Naive thymus-derived CD4-positive, alpha-beta T cell (primary cell): Measurements from ENCODE around the gene GPR75. TPM values are rescaled to one million over a fixed set of nuclear protein-coding genes. Genes with fewer than 3 reads are reported as not detected.

Experiments
- ATAC-seq: fragments of 150-1000 bp; cut with Tn5 transposase; 2 replicates; pipeline ENCODE4 v1.10.0; 2021; ENCODE audit warnings: mild to moderate bottlenecking, moderate library complexity
- CTCF ChIA-PET: fragments of 350-600 bp; sonication (Branson Sonifier 250); formaldehyde crosslinking; loops from one replicate; lab custom pipeline; 2021; ENCODE audit warnings: antibody characterized with exemption; lab: Charles Lee
- POLR2A ChIA-PET: fragments of 350-600 bp; sonication (Branson Sonifier 250); formaldehyde crosslinking; loops from one replicate; lab custom pipeline; 2021; ENCODE audit warnings: antibody characterized with exemption, inconsistent platforms; lab: Charles Lee
- DNase-seq, 9 donors: peaks; one replicate each; pipeline versions ENCODE4 v3.0.0 to v3.0.0-alpha.2; 2020 to 2022; ENCODE audit warnings: mixed read lengths in 1 of 9
- H3K27ac ChIP-seq: one replicate; pipeline ENCODE4 v1.7.0; 2013; ENCODE audit warnings: mild to moderate bottlenecking, low read depth, low read length, moderate library complexity
- H3K27me3 ChIP-seq, 2 donors: one replicate each; pipeline ENCODE4 v1.7.0; 2013; ENCODE audit warnings: low read length in 2 of 2, mild to moderate bottlenecking in 2 of 2, moderate library complexity in 2 of 2; ENCODE audit not compliant: control insufficient read depth in 2 of 2, insufficient read depth in 2 of 2
- H3K36me3 ChIP-seq, 3 experiments: 1 replicate in 2 of 3; 2 replicates in 1 of 3; pipeline ENCODE4 v1.7.0; 2013; ENCODE audit warnings: low read length in 3 of 3, mild to moderate bottlenecking in 3 of 3, moderate library complexity in 1 of 3; ENCODE audit not compliant: insufficient read depth in 3 of 3, control insufficient read depth in 2 of 3
- H3K4me1 ChIP-seq, 2 donors: one replicate each; pipeline ENCODE4 v1.7.0; 2013; ENCODE audit warnings: low read length in 2 of 2, mild to moderate bottlenecking in 2 of 2, moderate library complexity in 1 of 2; ENCODE audit not compliant: control insufficient read depth in 2 of 2, insufficient read depth in 2 of 2
- H3K4me3 ChIP-seq: 2 replicates; pipeline ENCODE4 v1.7.0; 2013; ENCODE audit warnings: mild to moderate bottlenecking, low read length
- H3K9me3 ChIP-seq, 3 experiments: 1 replicate in 2 of 3; 2 replicates in 1 of 3; pipeline ENCODE4 v1.7.0; 2013; ENCODE audit warnings: low read length in 3 of 3; ENCODE audit not compliant: control insufficient read depth in 2 of 3
- H3K27ac Mint-ChIP-seq, 9 donors: one replicate each; pipeline ENCODE4 v1.8.0; 2020 to 2022; ENCODE audit warnings: mixed read lengths in 9 of 9, mild to moderate bottlenecking in 8 of 9, moderate library complexity in 5 of 9, inconsistent platforms in 2 of 9
- H3K27me3 Mint-ChIP-seq, 5 donors: one replicate each; pipeline ENCODE4 v1.8.0; 2021 to 2022; ENCODE audit warnings: mixed read lengths in 5 of 5, mild to moderate bottlenecking in 1 of 5
- H3K36me3 Mint-ChIP-seq, 5 donors: one replicate each; pipeline ENCODE4 v1.8.0; 2020 to 2022; ENCODE audit warnings: mixed read lengths in 5 of 5, mild to moderate bottlenecking in 3 of 5, inconsistent platforms in 1 of 5
- H3K4me1 Mint-ChIP-seq, 7 donors: one replicate each; pipeline ENCODE4 v1.8.0; 2020 to 2022; ENCODE audit warnings: mixed read lengths in 7 of 7, mild to moderate bottlenecking in 3 of 7, inconsistent platforms in 1 of 7
- H3K4me3 Mint-ChIP-seq, 10 donors: one replicate each; pipeline ENCODE4 v1.8.0; 2020 to 2022; ENCODE audit warnings: mild to moderate bottlenecking in 10 of 10, mixed read lengths in 10 of 10, moderate library complexity in 6 of 10, inconsistent platforms in 2 of 10
- H3K9me3 Mint-ChIP-seq, 11 donors: one replicate each; pipeline ENCODE4 v1.8.0; 2020 to 2022; ENCODE audit warnings: mixed read lengths in 11 of 11, mild to moderate bottlenecking in 4 of 11, inconsistent platforms in 1 of 11, moderate library complexity in 1 of 11
- intact Hi-C, 2 donors: fragments of 100-400 bp; cut with micrococcal nuclease; formaldehyde crosslinking; loops; one replicate each; pipeline ENCODE4 v1.15.1; 2023
- polyA plus RNA-seq, 2 donors: library from polyadenylated mRNA; unstranded; fragments of 300-500 nt; fragmentation: Illumina TruSeq; gene quantifications; one replicate each; pipeline ENCODE4 v1.2.3, GENCODE V29; 2021
- total RNA-seq, 6 experiments: library from RNA in 5 of 6; stranded (reverse) in 5 of 6; gene quantifications; 1 replicate in 5 of 6; 2 replicates in 1 of 6; pipeline ENCODE4 v1.2.3 and lab custom pipeline; 2021 to 2026

GPR75 gene
- total and polyA plus RNA-seq, 7 experiments from 2014 or later = 0.12 to 5.0 (median 3.1) TPM; not detected in 1

- H3K4me3 Mint-ChIP-seq = no peak overlapping the region
- CTCF ChIA-PET = no interaction called here
- Histone ChIP-seq H3K27ac (no peak overlapping the region), H3K9me3 (no peaks in the 10 kb centered on the region), H3K27me3 (no peaks in the 10 kb centered on the region), H3K36me3 (peaks cover 0 to 32% (median 7%) of the 10 kb centered on the region in 3 experiments), H3K4me1 (no peaks in the 10 kb centered on the region), H3K4me3 (no peak overlapping the region)
- no peak overlapping the region for H3K27ac Mint-ChIP-seq
- H3K36me3 Mint-ChIP-seq = peaks cover 4 to 25% (median 14%) of the 10 kb centered on the region in 5 donors
- no peaks in the 10 kb centered on the region for H3K27me3 Mint-ChIP-seq
- no peaks in the 10 kb centered on the region for H3K4me1 Mint-ChIP-seq
- no peaks in the 10 kb centered on the region for H3K9me3 Mint-ChIP-seq
- POLR2A ChIA-PET = no interaction called here
- intact Hi-C loops = no loop called here
- no peak for DNase-seq
- ATAC-seq = no peak
Measured at GRCh38 chr2:53820711-53821110, 39.1 kb downstream of the GPR75 start.

- peaks cover 4 to 37% (median 13%) of the 10 kb centered on the region in 3 experiments for H3K36me3 ChIP-seq
- no peaks in the 10 kb centered on the region for H3K4me1 Mint-ChIP-seq
Measured at GRCh38 chr2:53820048-53820447, 39.7 kb downstream of the GPR75 start.

DNA sequence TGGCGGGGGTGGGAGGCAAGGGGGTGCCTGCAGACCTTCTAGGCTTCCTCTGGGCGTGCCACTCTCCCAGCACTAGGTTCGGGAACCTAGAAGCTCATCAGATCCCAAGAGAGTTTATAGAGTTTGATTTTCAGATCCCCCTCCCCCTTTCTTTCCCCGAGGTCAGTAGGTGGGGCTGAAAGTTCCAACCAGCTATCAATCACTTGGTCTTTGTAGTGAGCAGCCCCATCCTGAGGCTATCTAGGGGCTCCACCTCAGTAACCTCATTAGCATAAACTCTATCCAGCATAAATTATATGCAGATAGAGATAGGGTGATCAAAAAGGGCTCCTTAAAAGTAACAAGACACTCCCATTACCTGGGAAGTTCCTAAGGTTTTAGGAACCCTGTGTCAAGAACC, 40.1 kb downstream of the GPR75 start:
- Mint-ChIP-seq H3K4me1 (no peaks in the 10 kb centered on the region), H3K4me3 (no peak overlapping the region), H3K27ac (no peak overlapping the region), H3K27me3 (no peaks in the 10 kb centered on the region), H3K9me3 (no peaks in the 10 kb centered on the region), H3K36me3 (peaks cover 4 to 33% (median 22%) of the 10 kb centered on the region in 5 donors)
- CTCF ChIA-PET = no interaction called here
- Histone ChIP-seq H3K9me3 (no peaks in the 10 kb centered on the region), H3K36me3 (peaks cover 4 to 37% (median 14%) of the 10 kb centered on the region in 3 experiments), H3K4me3 (no peak overlapping the region), H3K27me3 (no peaks in the 10 kb centered on the region), H3K4me1 (no peaks in the 10 kb centered on the region), H3K27ac (no peak overlapping the region)
- intact Hi-C loops = no loop called here
- DNase-seq = no peak
- ATAC-seq = no peak
- POLR2A ChIA-PET = no interaction called here

More at GRCh38 chr2:53820048-53820447, 39.7 kb downstream of the GPR75 start:
- ATAC-seq (no peak), DNase-seq (no peak)
- H3K4me3 Mint-ChIP-seq = no peak overlapping the region
- H3K9me3 Mint-ChIP-seq = no peaks in the 10 kb centered on the region
- Histone ChIP-seq H3K4me3 (no peak overlapping the region), H3K9me3 (no peaks in the 10 kb centered on the region), H3K4me1 (no peaks in the 10 kb centered on the region), H3K27ac (no peak overlapping the region), H3K27me3 (no peaks in the 10 kb centered on the region)
- no peaks in the 10 kb centered on the region for H3K27me3 Mint-ChIP-seq
- ChIA-PET CTCF (no interaction called here), POLR2A (no interaction called here)
- intact Hi-C loops = no loop called here
- H3K27ac Mint-ChIP-seq = no peak overlapping the region
- peaks cover 4 to 32% (median 20%) of the 10 kb centered on the region in 5 donors for H3K36me3 Mint-ChIP-seq

DNA sequence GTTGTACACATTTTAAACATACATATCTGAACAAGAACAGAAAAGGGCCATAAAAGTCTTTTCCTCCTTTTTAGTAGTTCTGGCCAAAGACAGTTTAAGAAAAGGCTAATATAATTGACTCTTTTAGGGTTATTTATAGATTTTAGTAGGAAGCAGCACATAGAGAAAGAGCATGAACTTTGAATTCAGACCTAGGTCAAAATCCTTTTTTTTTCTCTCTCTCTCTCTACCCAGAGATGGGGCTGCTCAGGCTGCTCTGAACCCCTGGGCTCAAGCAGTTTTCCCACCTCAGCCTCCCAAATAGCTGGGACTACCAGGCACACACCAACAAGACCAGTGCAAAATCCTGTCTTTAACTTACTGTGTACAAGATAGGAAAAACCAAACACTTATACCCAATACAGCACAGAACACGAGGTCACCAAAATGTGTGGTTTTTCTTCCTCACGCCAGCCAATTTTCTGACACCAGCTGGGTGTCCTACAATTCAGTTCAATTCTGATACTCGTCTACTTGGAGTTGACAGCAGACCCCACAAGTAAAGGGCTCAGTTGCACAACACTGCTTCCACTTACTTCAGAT, 40.8 kb downstream of the GPR75 start:
- Histone ChIP-seq H3K27ac (no peak overlapping the region), H3K9me3 (no peaks in the 10 kb centered on the region), H3K4me1 (no peaks in the 10 kb centered on the region), H3K27me3 (no peaks in the 10 kb centered on the region), H3K36me3 (peaks cover 4 to 37% (median 14%) of the 10 kb centered on the region in 3 experiments), H3K4me3 (no peak overlapping the region)
- DNase-seq = no peak
- H3K4me1 Mint-ChIP-seq = no peaks in the 10 kb centered on the region
- no peak overlapping the region for H3K4me3 Mint-ChIP-seq
- ChIA-PET POLR2A (no interaction called here), CTCF (no interaction called here)
- H3K27me3 Mint-ChIP-seq = no peaks in the 10 kb centered on the region
- H3K27ac Mint-ChIP-seq = peak overlapping the region in 2 of 9 donors; percentile 4 to 52
- H3K36me3 Mint-ChIP-seq = peaks cover 4 to 37% (median 24%) of the 10 kb centered on the region in 5 donors
- intact Hi-C loops = no loop called here
- H3K9me3 Mint-ChIP-seq = no peaks in the 10 kb centered on the region
- no peak for ATAC-seq

DNA sequence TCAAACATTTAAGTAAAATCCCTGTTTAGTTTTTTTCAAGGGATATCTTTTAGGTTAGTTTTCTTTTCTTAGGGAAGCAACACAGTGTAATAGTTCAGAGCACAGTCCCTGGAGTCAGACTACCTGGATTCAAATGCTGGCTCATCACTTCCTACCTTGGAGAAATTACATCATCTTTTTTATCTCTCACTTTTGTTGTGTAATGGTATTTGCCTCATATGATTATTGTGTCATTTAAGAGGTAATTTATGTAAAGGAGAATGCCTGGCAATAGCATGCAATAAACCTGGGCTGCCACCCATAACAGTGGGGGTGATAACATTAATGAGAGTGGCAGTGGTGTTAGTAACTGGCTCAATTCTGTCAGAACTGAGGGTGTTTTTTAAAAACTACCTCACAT, 46.6 kb downstream of the GPR75 start:
- ChIA-PET POLR2A (no interaction called here), CTCF (no interaction called here)
- intact Hi-C loops = no loop called here

DNA sequence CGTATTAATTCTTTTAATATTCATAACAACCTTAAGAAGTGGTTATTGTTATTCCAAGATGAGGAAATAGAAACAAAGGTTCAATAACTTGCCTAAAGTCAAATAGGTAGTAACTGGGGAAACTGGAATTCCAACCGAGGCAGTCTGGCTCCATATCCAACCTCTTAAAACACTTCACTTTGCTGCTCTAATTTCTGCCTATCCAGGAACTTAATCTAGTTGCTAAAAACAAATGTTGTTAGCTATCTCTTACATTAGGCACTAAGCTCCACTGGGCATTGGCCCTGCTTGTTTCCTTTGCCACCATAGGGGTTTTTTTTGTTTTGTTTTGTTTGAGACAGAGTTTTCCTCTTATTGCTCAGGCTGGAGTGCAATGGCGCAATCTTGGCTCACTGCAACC, 48.2 kb downstream of the GPR75 start:
- Histone ChIP-seq H3K27ac (no peak overlapping the region), H3K36me3 (peaks cover 31 to 63% (median 37%) of the 10 kb centered on the region in 3 experiments), H3K4me1 (no peaks in the 10 kb centered on the region), H3K9me3 (no peaks in the 10 kb centered on the region), H3K4me3 (no peak overlapping the region), H3K27me3 (no peaks in the 10 kb centered on the region)
- intact Hi-C loops = no loop called here
- H3K27ac Mint-ChIP-seq = peak overlapping the region in 1 of 9 donors; percentile 21
- H3K4me1 Mint-ChIP-seq = no peaks in the 10 kb centered on the region
- H3K9me3 Mint-ChIP-seq = peaks cover 0 to 2% (median 0%) of the 10 kb centered on the region in 11 donors
- ChIA-PET POLR2A (no interaction called here), CTCF (no interaction called here)
- ATAC-seq (no peak), DNase-seq (no peak)
- no peak overlapping the region for H3K4me3 Mint-ChIP-seq
- H3K36me3 Mint-ChIP-seq = peaks cover 11 to 66% (median 37%) of the 10 kb centered on the region in 5 donors
- H3K27me3 Mint-ChIP-seq = no peaks in the 10 kb centered on the region

More for the DNA sequence above, 46.6 kb downstream of the GPR75 start:
- no peaks in the 10 kb centered on the region for H3K4me1 ChIP-seq
- no peak overlapping the region for H3K27ac ChIP-seq
- no peak overlapping the region for H3K4me3 ChIP-seq
- H3K27me3 Mint-ChIP-seq = no peaks in the 10 kb centered on the region
- peak overlapping the region in 1 of 9 donors; percentile 18 for H3K27ac Mint-ChIP-seq
- peaks cover 32 to 66% (median 32%) of the 10 kb centered on the region in 3 experiments for H3K36me3 ChIP-seq
- no peaks in the 10 kb centered on the region for H3K4me1 Mint-ChIP-seq
- no peak for ATAC-seq
- H3K9me3 ChIP-seq = no peaks in the 10 kb centered on the region
- H3K36me3 Mint-ChIP-seq = peaks cover 10 to 65% (median 40%) of the 10 kb centered on the region in 5 donors
- peaks cover 0 to 2% (median 0%) of the 10 kb centered on the region in 11 donors for H3K9me3 Mint-ChIP-seq
- H3K27me3 ChIP-seq = no peaks in the 10 kb centered on the region
- no peak for DNase-seq
- no peak overlapping the region for H3K4me3 Mint-ChIP-seq
